ENCODE results near the gene NINJ2. TPM values are rescaled to one million over a fixed set of nuclear protein-coding genes. Genes with fewer than 3 reads are reported as not detected.

Gene NINJ2
- polyA plus RNA-seq, 1 of the 3 experiments (the other 2 are of a cell fraction) = 0.07 TPM

- no peaks in the 10 kb centered on the region for H4K20me1 ChIP-seq (ENCODE audit: insufficient read depth)
- H3K36me3 ChIP-seq (replicated peaks in 1 of 2; ENCODE audit: control insufficient read depth in 1 of 2, insufficient read depth in 2 of 2, low read length in 1 of 2) = no peaks in the 10 kb centered on the region
- no peak overlapping the region for H3K4me2 ChIP-seq
- CTCF ChIA-PET = interaction anchor here (0.9 to 2.4 kb wide), 2 partner anchors 9 to 342 kb away, joined by 3 to 6 read pairs; partner anchors contain the start of gene RAD52
- H3K79me2 ChIP-seq (ENCODE audit: insufficient read depth) = no peaks in the 10 kb centered on the region
- no peak overlapping the region for H2AFZ ChIP-seq (ENCODE audit: low read depth)
- no peak for TF ChIP-seq FOSL2 (IDR thresholded peaks at IDR 0.05; ENCODE audit: borderline replicate concordance, low read depth)
- no peak for TF ChIP-seq FOXM1 (IDR thresholded peaks at IDR 0.05; ENCODE audit: low read depth)
- TF ChIP-seq TCF12 (IDR thresholded peaks at IDR 0.05) = no peak
- TF ChIP-seq JUND (IDR thresholded peaks at IDR 0.05) = no peak
- TF ChIP-seq RCOR1 (IDR thresholded peaks at IDR 0.05; ENCODE audit: low read length) = no peak
- no peak for TF ChIP-seq MEF2A (IDR thresholded peaks at IDR 0.05; ENCODE audit: borderline replicate concordance, low read depth)
- TF ChIP-seq CHD2 (IDR thresholded peaks at IDR 0.05; ENCODE audit: low read length, partially characterized antibody) = no peak
- no peak for TF ChIP-seq NRF1 (IDR thresholded peaks at IDR 0.05; ENCODE audit: low read depth, low read length)
- no peak for TF ChIP-seq EZH2phosphoT487 (IDR thresholded peaks at IDR 0.05; ENCODE audit: borderline replicate concordance, low read depth)
- TF ChIP-seq SIN3A (IDR thresholded peaks at IDR 0.05; ENCODE audit: borderline replicate concordance, low read depth, low read length) = no peak
- no peak for TF ChIP-seq FOXJ3 (CRISPR knock-in tag; IDR thresholded peaks at IDR 0.05)
- no peak for TF ChIP-seq CTCF (IDR thresholded peaks at IDR 0.05)
- TF ChIP-seq EP300 (IDR thresholded peaks at IDR 0.05; ENCODE audit: borderline replicate concordance in 1 of 2, low read depth in 1 of 2, low read length in 1 of 2) = no peak
- TF ChIP-seq PBX3 (IDR thresholded peaks at IDR 0.05) = no peak
- TF ChIP-seq MXI1 (IDR thresholded peaks at IDR 0.05; ENCODE audit: low read depth, low read length) = no peak
- no peak for TF ChIP-seq MAX (IDR thresholded peaks at IDR 0.05; ENCODE audit: low read depth)
- TF ChIP-seq YY1 (IDR thresholded peaks at IDR 0.05; ENCODE audit: low read depth) = no peak
- POLR2A ChIA-PET = no interaction called here
- no peaks in the 10 kb centered on the region for H3K27me3 ChIP-seq (ENCODE audit: insufficient read depth)
- peaks cover 5 to 6% of the 10 kb centered on the region in 2 experiments; a peak in 2 of 4 replicates for H3K4me1 ChIP-seq (ENCODE audit: control insufficient read depth in 1 of 2, insufficient read depth in 2 of 2, low read depth in 1 of 2, low read length in 1 of 2)
- no peak for DNase-seq
- no peak overlapping the region for H3K4me3 ChIP-seq (ENCODE audit: low read depth in 2 of 2, low read length in 1 of 2)
- H3K27ac ChIP-seq (ENCODE audit: low read depth in 2 of 2, low read length in 1 of 2) = no peak overlapping the region
- WGBS (ENCODE audit: low lambda C conversion rate) = 93% methylated on average over 4 of the region's 5 CpGs
- H3F3A ChIP-seq (replicated peaks; ENCODE audit: insufficient read depth) = no peaks in the 10 kb centered on the region
- no peaks in the 10 kb centered on the region for H3K9me2 ChIP-seq
- H3K9ac ChIP-seq = no peak overlapping the region
- H3K9me3 ChIP-seq = no peaks in the 10 kb centered on the region
Observed at GRCh38 chr12:607541-608001, 55.7 kb downstream of the NINJ2 start.
